Measurements from ENCODE around the gene SLC15A5. TPM values are rescaled to one million over a fixed set of nuclear protein-coding genes. Genes with fewer than 3 reads are reported as not detected.

Gene SLC15A5
- total and polyA plus RNA-seq, 2 of the 4 experiments (the other 2 are of a cell fraction), result not detected

DNA sequence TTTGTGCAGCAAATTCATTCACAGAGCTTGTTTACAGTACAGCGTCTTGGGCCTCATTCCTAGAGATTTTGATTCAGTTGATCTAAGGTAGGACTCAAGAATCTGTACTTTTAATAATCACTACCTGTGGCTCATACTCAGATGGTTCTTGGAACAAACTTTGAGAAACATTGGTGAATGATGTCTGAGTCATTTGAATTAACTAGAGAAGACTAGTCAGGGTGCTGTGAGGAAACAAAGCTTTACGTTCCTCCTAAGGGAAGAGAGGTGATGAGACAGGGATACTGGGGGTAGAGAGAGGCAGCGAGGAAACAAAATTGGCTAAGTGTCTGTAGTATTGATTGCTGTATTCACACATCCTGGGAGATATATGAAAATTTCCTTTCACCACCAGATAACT, 109.4 kb downstream of the SLC15A5 start:
- no CpG with 5 or more reads among the region's 3 CpGs for WGBS, 2 experiments (ENCODE audit: extremely low coverage in 2 of 2, insufficient read length in 1 of 2)
- intact Hi-C loops (cut with micrococcal nuclease), result no loop called here
- POLR2A ChIA-PET (ENCODE audit: unreplicated experiment), result no interaction called here

More for the DNA sequence above, 109.4 kb downstream of the SLC15A5 start:
- no peak for DNase-seq
- Histone ChIP-seq H3K4me3 (ENCODE audit: insufficient read depth, low read depth, low read length) (no peak overlapping the region), H4K8ac (ENCODE audit: low read depth in 2 of 2, low read length in 2 of 2) (no peak overlapping the region), H3K9me3 (ENCODE audit: control insufficient read depth, insufficient read depth, low read length) (no peaks in the 10 kb centered on the region), H3K18ac (ENCODE audit: low read depth, low read length) (no peak overlapping the region), H3K4me1 (ENCODE audit: control insufficient read depth, insufficient read depth, low read length) (no peaks in the 10 kb centered on the region), H3K36me3 (ENCODE audit: control insufficient read depth, insufficient read depth, low read length) (no peaks in the 10 kb centered on the region), H3K4ac (ENCODE audit: low read depth, low read length) (no peak overlapping the region), H2BK15ac (ENCODE audit: low read depth, low read length) (no peak overlapping the region), H2AFZ (replicated peaks; ENCODE audit: low read length, poor library complexity) (no peak overlapping the region), H2AK9ac (replicated peaks; ENCODE audit: low read depth, low read length, poor library complexity) (no peak overlapping the region), H2BK120ac (ENCODE audit: low read depth, low read length) (no peak overlapping the region), H3K56ac (ENCODE audit: extremely low read depth, insufficient read depth, low read length) (no peak overlapping the region), H3K23ac (ENCODE audit: low read depth, low read length) (no peak overlapping the region), H4K5ac (ENCODE audit: low read depth, low read length) (no peak overlapping the region), H3K9me1 (ENCODE audit: insufficient read depth, low read length) (no peaks in the 10 kb centered on the region), H2BK5ac (ENCODE audit: low read depth, low read length, poor library complexity, severe bottlenecking) (no peak overlapping the region), H3K9ac (ENCODE audit: low read depth, low read length) (no peak overlapping the region), H2BK20ac (ENCODE audit: low read depth, low read length) (no peak overlapping the region), H3K27ac (ENCODE audit: insufficient read depth, low read length) (no peak overlapping the region), H3K4me2 (ENCODE audit: low read depth, low read length) (no peak overlapping the region), H3K27me3 (ENCODE audit: control insufficient read depth, insufficient read depth, low read length) (no peaks in the 10 kb centered on the region; the same call in 1 of the 2 replicates), H4K20me1 (ENCODE audit: insufficient read depth, low read length) (no peaks in the 10 kb centered on the region), H2AK5ac (ENCODE audit: low read depth, low read length) (no peak overlapping the region), H3K14ac (replicated peaks; ENCODE audit: low read depth, low read length) (no peak overlapping the region), H4K91ac (ENCODE audit: insufficient read depth, low read depth, low read length) (no peak overlapping the region), H3K79me1 (ENCODE audit: low read depth in 1 of 2, low read length in 2 of 2) (no peaks in the 10 kb centered on the region)
- TF ChIP-seq CHD1 (IDR thresholded peaks at IDR 0.05; ENCODE audit: low read depth, low read length) (no peak), RCOR1 (IDR thresholded peaks at IDR 0.05; ENCODE audit: insufficient replicate concordance, low read length) (no peak), FOS (IDR thresholded peaks at IDR 0.05; ENCODE audit: low read depth, low read length) (no peak), RAD21 (IDR thresholded peaks at IDR 0.05; ENCODE audit: low read length) (no peak), BHLHE40 (IDR thresholded peaks at IDR 0.05; ENCODE audit: low read depth, low read length) (no peak), USF2 (IDR thresholded peaks at IDR 0.05; ENCODE audit: low read depth, low read length) (no peak), CEBPB (IDR thresholded peaks at IDR 0.05; ENCODE audit: low read depth, low read length) (no peak), RFX5 (IDR thresholded peaks at IDR 0.05; ENCODE audit: low read depth, low read length) (no peak), SMC3 (IDR thresholded peaks at IDR 0.05; ENCODE audit: low read depth, low read length) (no peak), MAZ (IDR thresholded peaks at IDR 0.05; ENCODE audit: borderline replicate concordance, low read depth, low read length) (no peak), MAFK (IDR thresholded peaks at IDR 0.05; ENCODE audit: low read depth, low read length) (no peak)
- TF ChIP-seq, protein P1, sequence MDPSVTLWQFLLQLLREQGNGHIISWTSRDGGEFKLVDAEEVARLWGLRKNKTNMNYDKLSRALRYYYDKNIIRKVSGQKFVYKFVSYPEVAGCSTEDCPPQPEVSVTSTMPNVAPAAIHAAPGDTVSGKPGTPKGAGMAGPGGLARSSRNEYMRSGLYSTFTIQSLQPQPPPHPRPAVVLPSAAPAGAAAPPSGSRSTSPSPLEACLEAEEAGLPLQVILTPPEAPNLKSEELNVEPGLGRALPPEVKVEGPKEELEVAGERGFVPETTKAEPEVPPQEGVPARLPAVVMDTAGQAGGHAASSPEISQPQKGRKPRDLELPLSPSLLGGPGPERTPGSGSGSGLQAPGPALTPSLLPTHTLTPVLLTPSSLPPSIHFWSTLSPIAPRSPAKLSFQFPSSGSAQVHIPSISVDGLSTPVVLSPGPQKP (IDR thresholded peaks at IDR 0.05; ENCODE audit: borderline replicate concordance, low read depth, low read length), result no peak
- in situ Hi-C loops (cut with MboI; ENCODE audit: low sequenced_read_pairs) (loop anchor here (25.0 kb wide), 1 partner anchor 1469 kb away; no protein-coding TSS in a partner anchor), dilution Hi-C loops (cut with HindIII; ENCODE audit: low sequenced_read_pairs, unreplicated experiment) (no loop called here)
- ATAC-seq (ENCODE audit: low read depth), result no peak
- CTCF ChIA-PET, result no interaction called here
- no TSS peak for BruUV-seq (replicated peaks)

Measured in IMR-90 (cell line).